ENCODE measurements around the gene ANKDD1B. TPM values are rescaled to one million over a fixed set of nuclear protein-coding genes. Genes with fewer than 3 reads are reported as not detected.
"Not testable (repeated sequence)": the region's sequence is repeated elsewhere in the genome, so short reads cannot be mapped to it uniquely, and the experiment has no call there.

The ANKDD1B gene
- total and polyA plus RNA-seq, 2 of the 8 experiments (the other 6 are each of a cell fraction or from before 2014, with no cell fraction given), result 0.08 to 0.22 TPM

DNA sequence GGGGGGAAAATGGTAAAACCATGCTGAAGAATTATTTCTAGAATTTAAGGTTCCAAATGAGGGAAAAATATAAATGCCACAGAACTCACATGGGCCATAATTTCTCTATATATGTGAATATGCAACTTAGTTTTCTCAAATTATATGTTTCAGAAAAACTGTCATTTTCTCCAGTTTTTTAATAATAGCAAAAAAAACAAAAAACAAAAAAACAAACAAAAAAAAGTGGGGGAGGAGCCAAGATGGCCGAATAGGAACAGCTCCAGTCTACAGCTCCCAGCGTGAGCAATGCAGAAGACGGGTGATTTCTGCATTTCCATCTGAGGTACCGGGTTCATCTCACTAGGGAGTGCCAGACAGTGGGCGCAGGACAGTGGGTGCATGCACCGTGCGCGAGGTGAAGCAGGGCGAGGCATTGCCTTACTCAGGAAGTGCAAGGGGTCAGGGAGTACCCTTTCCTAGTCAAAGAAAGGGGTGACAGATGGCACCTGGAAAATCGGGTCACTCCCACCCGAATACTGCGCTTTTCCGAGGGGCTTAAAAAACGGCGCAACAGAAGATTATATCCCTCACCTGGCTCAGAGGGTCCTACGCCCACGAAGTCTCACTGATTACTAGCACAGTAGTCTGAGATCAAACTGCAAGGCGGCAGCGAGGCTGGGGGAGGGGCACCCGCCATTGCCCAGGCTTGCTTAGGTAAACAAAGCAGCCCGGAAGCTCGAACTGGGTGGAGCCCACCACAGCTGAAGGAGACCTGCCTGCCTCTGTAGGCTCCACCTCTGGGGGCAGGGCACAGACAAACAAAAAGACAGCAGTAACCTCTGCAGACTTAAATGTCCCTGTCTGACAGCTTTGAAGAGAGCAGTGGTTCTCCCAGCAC is 84.5 kb downstream of the ANKDD1B start:
- H3K14ac ChIP-seq (ENCODE audit: insufficient read length); H4K20me1 ChIP-seq (replicated peaks in 1 of 2; ENCODE audit: control insufficient read depth in 1 of 2, insufficient read depth in 2 of 2, low read length in 2 of 2); POLR2A ChIA-PET (ENCODE audit: partially characterized antibody); H3K4me1 ChIP-seq (replicated peaks in 1 of 4; ENCODE audit: control insufficient read depth in 3 of 4, insufficient read depth in 4 of 4, low read length in 3 of 4); H3K4ac ChIP-seq (replicated peaks; ENCODE audit: insufficient read length, low read depth, low read length); H2AK5ac ChIP-seq (ENCODE audit: low read depth, low read length); H3K23ac ChIP-seq (ENCODE audit: insufficient read length); H3K9ac ChIP-seq (replicated peaks in 1 of 4; ENCODE audit: extremely low read depth in 1 of 4, low read depth in 3 of 4, low read length in 3 of 4); H3K79me2 ChIP-seq (ENCODE audit: control insufficient read depth in 1 of 2, insufficient read depth in 2 of 2, low read length in 2 of 2); H4K8ac ChIP-seq (ENCODE audit: extremely low read depth, insufficient read depth, low read length); H3K9me3 ChIP-seq (ENCODE audit: insufficient read depth in 2 of 2, low read depth in 1 of 2, low read length in 1 of 2); H3K27me3 ChIP-seq (replicated peaks in 1 of 4; ENCODE audit: control insufficient read depth in 3 of 4, extremely low read depth in 1 of 4, insufficient read depth in 3 of 4, low read length in 3 of 4); H3K27ac ChIP-seq (ENCODE audit: low read depth, low read length); H2BK5ac ChIP-seq (ENCODE audit: low read depth, low read length); H4K91ac ChIP-seq (replicated peaks; ENCODE audit: insufficient read length, low read length); H3K79me1 ChIP-seq (ENCODE audit: low read depth, low read length); H2BK20ac ChIP-seq (ENCODE audit: low read length); H3K23me2 ChIP-seq (ENCODE audit: low read depth, low read length); H2BK12ac ChIP-seq (ENCODE audit: low read depth, low read length); H2AFZ ChIP-seq (ENCODE audit: low read length); H2BK15ac ChIP-seq (ENCODE audit: low read length); H3K18ac ChIP-seq (ENCODE audit: extremely low read depth, low read length); H4K5ac ChIP-seq (ENCODE audit: insufficient read length, low read depth, low read length); H2BK120ac ChIP-seq (replicated peaks; ENCODE audit: low read depth, low read length); H3K56ac ChIP-seq (replicated peaks; ENCODE audit: insufficient read length, low read depth, low read length); FAIRE-seq: not testable (repeated sequence)
- peak overlapping the region in 1 of 2 experiments; percentile 35; a peak in 2 of 4 replicates for H3K4me2 ChIP-seq (ENCODE audit: insufficient read depth in 1 of 2, low read depth in 2 of 2, low read length in 2 of 2)
- H3K36me3 ChIP-seq (ENCODE audit: control insufficient read depth in 2 of 4, insufficient read depth in 4 of 4, low read length in 3 of 4), result peaks cover 0 to 12% (median 0%) of the 10 kb centered on the region in 4 experiments; a peak in 3 of 8 replicates
- WGBS, 2 experiments (ENCODE audit: extremely low coverage in 1 of 2, insufficient coverage in 1 of 2, insufficient read length in 1 of 2, insufficient replicate concordance in 2 of 2, low coverage in 1 of 2, low lambda C conversion rate in 2 of 2, missing lambda C conversion rate in 1 of 2), result 73% methylated on average over 22 of the region's 22 CpGs; no CpG with 5 or more reads in 1 of the 2 experiments
- 0 out of 2 replicates have a peak, but pooled peaks have one; percentile 19 for TF ChIP-seq TAF1 (IDR thresholded peaks at IDR 0.05; ENCODE audit: low read depth, low read length)
- peak in 1 of 2 experiments; percentile 56 for DNase-seq (ENCODE audit: low read depth in 1 of 2, low spot score in 2 of 2)
- CTCF ChIA-PET (ENCODE audit: partially characterized antibody), result interaction anchor here (0.7 kb wide), 1 partner anchor 682 kb away, joined by 4 read pairs; no protein-coding TSS in a partner anchor
- H3K4me3 ChIP-seq (ENCODE audit: extremely low read depth in 1 of 4, insufficient read depth in 2 of 4, low read depth in 3 of 4, low read length in 4 of 4), result peak overlapping the region in 1 of 4 experiments; percentile 16; a peak in 1 of 8 replicates

Data from H1 (cell line).